ENCODE data around the gene OGFOD3.
"Not testable (repeated sequence)": the region's sequence is repeated elsewhere in the genome, so short reads cannot be mapped to it uniquely, and the experiment has no call there.

Gene OGFOD3

DNA sequence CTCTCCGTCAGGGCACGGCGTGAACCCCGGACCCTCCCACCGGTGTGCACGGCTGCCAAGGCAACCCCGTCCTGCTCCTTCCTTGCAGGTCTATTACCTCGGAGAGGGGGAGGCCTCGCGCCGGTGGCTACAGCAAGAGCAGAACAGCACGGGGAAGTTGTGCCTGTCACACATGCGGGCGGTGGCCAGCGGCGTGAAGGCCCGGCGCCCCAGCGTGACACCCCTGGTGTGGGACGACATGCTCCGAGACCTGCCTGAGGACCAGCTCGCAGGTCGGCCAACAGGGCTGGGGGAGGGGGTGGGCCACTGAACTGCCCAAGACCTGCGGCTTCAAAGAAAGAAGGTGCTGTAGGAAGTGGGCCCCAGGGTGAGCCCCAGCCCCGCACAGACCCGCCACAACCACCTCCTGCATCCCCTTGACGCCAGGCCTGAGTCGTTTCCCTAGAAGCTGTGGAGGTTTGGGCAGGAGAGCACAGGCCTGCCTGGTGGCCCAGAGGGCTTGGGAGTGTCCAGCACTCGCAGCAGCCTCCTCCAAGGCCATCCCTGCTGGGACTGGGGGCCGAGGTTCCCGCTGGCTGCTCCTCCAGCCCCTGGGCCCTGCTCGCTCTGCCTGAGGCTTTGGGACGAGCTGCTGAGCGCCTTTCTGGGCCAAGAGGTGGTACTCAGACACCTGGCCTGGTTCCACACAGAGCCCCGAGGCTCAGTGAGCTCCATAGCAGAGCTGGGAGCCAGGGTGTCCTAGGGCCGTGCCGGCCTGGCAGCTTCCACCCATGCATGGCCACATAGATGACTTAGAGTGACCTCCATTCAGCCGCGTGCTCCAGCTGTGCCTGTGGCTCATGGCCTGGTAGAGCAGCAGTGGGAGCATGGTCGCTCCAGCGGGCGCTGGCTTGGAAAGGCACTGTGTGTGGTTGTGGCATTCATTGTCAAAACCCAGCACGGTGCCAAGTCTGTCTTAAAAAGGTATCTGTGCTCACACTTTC is 17.5 kb upstream of the OGFOD3 start:
- in situ Hi-C loops (cut with MboI; ENCODE audit: low sequenced_read_pairs), result loop anchor here (25.0 kb wide), 1 partner anchor 101 kb away; no protein-coding TSS in a partner anchor

DNA sequence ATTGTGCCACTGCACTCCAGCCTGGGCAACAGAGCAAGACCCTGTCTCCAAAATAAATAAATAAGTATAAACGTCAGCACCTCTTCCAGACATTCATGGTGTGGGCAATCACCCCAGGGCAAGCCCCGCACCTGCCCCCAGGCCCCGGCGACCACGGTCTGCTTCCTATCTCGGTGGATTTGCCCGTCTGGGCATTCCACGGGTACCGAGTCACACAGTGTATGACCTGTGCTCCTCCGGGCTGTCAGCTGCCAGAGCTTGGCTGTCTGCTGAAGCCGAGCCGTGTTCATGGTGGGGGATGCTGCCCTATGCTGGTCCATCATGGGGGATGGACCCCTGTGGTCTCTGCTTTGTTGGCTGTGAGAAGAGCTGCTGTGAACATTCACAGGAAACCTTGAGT is 16.7 kb upstream of the OGFOD3 start:
- in situ Hi-C loops (cut with MboI; ENCODE audit: low sequenced_read_pairs), result loop anchor here (25.0 kb wide), 1 partner anchor 102 kb away; no protein-coding TSS in a partner anchor

DNA sequence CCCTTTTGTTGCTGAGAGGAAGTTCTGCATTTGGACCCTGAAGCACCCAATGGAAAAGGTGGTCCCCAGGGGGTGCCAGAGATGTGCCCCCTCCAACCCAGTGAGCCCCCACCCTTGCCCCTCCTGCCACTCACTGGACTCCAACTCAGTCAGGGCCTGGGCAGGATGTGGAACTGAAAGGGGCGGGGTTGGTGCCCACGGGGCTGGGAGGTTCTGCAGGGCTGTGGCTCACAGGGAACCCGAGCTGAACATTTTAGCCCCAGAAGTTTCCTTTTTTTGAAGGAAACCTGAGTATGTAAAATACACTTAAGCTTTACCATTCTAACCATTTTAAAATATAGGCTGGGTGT is 15.8 kb upstream of the OGFOD3 start:
- in situ Hi-C loops (cut with MboI; ENCODE audit: low sequenced_read_pairs), result loop anchor here (25.0 kb wide), 1 partner anchor 103 kb away; no protein-coding TSS in a partner anchor

DNA sequence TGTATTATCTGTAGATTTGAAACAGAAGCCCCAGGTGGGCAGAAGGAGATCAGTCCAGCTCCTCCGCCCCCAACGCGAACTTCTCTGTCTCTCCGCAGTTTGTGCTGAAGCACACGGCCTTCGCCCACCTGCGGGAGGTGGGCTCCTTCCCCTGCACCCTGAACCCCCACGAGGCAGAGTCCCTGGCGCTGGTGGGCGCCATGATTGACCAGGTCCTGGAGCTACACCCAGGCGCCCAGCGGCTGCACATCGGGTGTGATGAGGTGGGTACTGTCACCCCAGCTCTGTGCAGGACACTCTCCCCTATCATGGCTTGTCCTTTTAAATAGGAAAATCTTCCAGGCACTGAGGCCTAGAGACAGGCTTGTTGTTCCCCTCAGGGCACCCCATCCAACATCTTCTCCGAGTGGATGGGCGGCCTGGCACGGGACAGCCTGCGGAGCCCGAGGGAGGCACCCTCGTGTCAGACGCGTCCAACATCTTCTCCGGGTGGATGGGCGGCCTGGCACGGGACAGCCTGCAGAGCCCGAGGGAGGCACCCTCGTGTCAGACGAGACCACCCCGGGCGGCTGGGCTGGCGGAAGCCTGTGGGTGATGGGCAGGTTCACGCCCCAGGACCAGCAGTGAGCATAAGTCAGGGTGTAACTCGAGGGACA is 15.3 kb upstream of the OGFOD3 start:
- in situ Hi-C loops (cut with MboI; ENCODE audit: low sequenced_read_pairs), result loop anchor here (25.0 kb wide), 1 partner anchor 104 kb away; no protein-coding TSS in a partner anchor

DNA sequence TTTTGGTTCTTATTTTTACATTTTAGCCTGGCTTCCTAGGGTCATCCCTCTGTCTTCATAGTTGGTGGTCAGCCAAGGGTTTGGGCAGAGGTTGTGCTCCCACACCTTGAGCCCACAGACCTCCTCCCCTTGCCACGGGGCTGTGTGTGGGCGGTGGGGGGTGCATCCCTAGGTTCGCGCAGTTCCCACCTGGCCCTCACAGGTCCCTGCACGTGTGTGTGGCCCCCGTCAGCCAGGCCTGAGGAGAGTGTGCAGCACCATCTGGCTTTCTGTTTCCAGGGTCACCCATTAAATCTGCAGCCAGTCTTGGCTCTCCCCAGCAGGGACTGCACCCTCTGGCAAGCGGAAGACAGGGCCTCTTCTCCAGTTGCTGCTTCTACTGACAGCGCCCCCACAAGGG is 13.6 kb upstream of the OGFOD3 start:
- in situ Hi-C loops (cut with MboI; ENCODE audit: low sequenced_read_pairs), result loop anchor here (25.0 kb wide), 1 partner anchor 105 kb away; no protein-coding TSS in a partner anchor

DNA sequence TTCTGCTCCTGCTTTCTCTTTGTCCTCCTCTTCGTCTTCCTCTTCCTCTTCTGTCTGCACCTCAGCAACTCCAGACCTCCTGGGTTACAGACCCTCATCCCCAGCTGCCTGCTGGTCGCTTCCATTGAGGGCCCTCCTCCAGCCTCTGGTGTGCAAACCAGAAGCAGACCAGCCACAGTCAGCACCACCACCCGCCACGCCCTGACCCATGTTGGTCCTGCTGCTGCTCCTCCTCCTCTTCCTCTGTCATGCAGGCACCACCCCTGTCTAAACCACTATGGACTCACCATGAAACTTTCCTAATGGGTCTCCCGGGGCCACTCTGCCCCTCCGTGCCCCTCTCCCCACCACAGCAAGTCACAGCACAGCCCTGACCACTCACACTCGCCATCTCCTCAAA is 11.4 kb upstream of the OGFOD3 start:
- in situ Hi-C loops (cut with MboI; ENCODE audit: low sequenced_read_pairs), result loop anchor here (25.0 kb wide), 1 partner anchor 107 kb away; no protein-coding TSS in a partner anchor

DNA sequence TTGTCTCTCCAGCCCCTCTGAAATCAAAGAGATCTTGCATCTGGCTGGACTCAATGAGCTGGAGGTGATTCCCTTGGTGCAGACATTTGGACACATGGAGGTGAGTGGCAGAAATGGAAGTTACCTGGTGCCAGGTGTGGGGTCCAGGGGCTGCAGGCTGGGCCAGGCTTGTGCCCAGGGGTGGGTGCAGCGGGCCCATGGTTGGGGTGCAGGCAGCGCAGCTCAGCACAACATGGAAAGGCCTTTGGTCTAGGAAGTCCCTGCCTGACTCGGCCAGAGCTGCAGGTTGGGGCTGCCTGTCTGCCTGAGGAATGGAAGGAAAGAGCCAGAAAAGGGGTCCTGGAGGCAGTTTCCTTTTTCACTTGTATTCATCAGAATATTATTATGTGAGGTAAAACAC is 10.2 kb upstream of the OGFOD3 start:
- in situ Hi-C loops (cut with MboI; ENCODE audit: low sequenced_read_pairs), result loop anchor here (25.0 kb wide), 1 partner anchor 109 kb away; no protein-coding TSS in a partner anchor

DNA sequence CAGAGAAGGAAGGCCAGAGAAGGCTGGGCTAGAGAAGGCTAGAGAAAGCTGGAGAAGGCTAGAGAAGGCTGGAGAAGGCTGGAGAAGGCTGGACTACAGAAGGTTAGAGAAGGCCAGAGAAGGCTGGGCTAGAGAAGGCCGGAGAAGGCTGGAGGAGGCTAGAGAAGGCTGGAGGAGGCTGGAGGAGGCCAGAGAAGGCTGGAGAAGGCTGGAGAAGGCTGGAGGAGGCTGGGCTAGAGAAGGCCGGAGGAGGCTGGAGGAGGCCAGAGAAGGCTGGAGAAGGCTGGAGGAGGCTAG is 6.4 kb upstream of the OGFOD3 start:
- in situ Hi-C loops (cut with MboI; ENCODE audit: low sequenced_read_pairs), result loop anchor here (25.0 kb wide), 1 partner anchor 112 kb away; no protein-coding TSS in a partner anchor

DNA sequence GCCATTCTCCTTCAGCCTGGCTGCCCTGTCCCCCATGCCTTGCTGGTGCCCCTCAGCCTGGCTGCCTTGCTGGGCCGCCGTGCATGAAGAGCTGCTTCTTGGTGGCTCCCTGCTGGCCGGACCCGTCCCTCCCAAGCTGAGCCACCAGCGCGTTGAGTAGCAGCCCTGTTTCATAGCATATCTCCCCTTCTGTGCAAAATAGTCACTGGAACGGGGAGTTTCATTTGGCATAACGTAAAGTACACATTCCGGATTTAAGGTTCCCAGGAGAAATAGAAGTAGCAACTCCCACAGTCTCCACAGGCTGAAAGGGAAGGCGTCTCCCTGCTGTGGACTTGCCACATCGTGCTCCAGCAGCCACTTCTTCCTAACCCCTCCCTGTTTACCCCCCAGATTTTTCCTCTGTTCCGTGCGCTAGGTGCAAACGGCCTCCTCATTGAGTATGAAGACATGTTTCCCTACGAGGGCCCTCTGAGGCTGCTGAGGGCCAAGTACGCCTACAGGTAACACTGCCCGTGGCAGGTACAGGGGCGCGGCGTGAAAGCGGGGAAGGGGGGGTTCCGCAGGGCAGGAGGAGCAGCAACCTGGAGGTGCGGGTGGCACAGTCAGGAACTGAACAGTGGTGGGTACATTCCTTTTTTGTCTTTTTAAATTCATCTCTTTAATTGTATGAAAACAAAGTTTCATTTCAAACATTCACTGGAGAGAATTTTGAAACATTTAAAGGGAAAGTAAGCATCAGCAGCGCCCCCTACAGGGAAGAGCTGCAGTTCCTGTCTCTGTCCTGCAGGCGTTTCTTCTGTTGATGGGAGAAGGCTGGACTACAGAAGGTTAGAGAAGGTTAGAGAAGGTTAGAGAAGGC is 5.8 kb upstream of the OGFOD3 start:
- in situ Hi-C loops (cut with MboI; ENCODE audit: low sequenced_read_pairs), result no loop called here

DNA sequence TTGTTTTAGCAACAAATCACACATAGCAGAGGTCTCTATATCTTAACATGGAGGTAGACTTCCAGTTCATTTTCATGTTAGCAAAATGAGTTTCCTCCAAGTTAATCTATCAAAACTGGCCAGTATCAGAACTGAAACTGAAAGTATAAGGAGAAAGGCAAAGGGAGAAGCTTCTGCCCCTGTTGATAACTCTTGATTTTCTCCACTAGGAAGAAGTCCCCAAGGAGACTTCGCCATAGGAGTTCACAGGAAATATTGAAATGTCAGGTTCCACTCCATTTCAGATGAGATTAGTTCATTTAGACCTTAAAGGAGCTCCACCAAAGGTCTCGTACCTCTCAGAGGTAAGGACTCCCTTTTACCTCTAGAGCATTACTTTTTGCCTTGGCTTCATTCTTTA is 1.2 kb upstream of the OGFOD3 start:
- in situ Hi-C loops (cut with MboI; ENCODE audit: low sequenced_read_pairs), result no loop called here

DNA sequence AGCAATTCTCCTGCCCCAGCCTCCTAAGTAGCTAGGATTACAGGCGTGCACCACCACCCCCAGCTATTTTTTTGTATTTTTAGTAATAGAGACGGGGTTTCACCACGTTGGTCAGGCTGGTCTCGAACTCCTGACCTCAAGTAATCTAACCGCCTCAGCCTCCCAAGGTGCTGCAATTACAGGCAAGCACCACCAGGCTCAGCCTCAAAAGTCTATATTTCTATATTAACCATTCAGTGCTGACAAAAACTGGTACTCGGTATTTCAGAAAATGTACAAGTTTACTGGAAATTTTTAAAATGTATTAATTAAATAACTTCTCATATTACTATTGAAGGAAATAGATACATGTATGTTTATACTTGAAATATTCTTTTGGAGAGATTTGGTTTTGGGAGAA is 1.6 kb downstream of the OGFOD3 start:
- in situ Hi-C loops (cut with MboI; ENCODE audit: low sequenced_read_pairs), result no loop called here

DNA sequence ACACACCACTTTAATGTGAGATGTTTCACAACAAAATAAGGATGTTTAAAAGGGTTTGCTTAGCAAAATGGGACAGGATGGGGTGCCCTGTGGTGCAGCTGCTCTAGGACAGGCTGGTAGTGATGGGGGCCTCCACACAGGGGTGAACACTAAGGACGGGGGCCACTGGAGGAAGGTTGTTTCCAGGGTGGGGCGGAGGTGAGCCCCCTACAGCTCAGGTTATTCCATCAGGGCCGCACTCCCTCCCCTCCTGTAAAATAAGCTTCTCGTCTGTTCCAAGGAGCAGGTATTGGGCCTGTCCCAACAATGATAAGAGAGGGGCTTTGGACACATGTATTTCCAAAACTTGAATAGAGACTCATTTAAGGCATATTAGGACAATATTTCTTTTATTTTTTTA is 2.1 kb downstream of the OGFOD3 start:
- in situ Hi-C loops (cut with MboI; ENCODE audit: low sequenced_read_pairs), result no loop called here

DNA sequence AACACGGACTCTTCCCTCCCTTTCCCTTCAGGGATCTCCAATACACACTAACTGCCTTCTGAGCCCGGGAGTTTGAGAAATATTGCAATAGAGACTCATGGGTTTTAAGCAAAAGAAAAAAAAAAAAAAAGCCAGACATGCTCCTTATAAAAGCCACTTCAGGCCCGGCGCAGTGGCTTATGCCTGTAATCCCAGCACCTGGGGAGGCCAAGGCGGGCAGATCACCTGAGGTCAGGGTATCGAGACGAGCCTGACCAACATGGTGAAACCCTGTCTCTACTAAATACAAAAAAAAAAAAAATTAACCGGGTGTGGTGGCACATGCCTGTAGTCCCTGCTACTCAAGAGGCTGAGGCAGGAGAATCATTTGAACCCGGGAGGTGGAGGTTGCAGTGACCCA is 2.6 kb downstream of the OGFOD3 start:
- in situ Hi-C loops (cut with MboI; ENCODE audit: low sequenced_read_pairs), result no loop called here

DNA sequence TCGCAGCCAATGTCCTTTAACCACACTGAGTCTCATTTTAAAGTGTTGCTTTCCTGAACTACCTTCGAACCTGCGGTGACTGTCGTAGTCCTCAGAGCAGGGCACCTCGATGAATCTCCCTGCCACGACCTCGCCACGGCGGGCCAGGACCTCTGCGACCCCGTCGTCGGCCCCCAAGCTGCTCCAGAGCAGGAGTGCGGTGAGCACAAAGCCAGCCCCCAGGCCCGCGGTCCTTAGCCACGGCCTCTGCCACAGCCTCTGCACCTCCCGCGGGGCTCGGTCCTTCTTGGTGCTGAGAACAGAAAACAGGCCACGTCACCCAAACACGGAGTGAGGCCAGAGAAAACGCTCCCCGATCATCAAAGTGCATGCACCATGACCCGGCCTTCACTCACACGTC is 3.0 kb downstream of the OGFOD3 start:
- in situ Hi-C loops (cut with MboI; ENCODE audit: low sequenced_read_pairs), result no loop called here

DNA sequence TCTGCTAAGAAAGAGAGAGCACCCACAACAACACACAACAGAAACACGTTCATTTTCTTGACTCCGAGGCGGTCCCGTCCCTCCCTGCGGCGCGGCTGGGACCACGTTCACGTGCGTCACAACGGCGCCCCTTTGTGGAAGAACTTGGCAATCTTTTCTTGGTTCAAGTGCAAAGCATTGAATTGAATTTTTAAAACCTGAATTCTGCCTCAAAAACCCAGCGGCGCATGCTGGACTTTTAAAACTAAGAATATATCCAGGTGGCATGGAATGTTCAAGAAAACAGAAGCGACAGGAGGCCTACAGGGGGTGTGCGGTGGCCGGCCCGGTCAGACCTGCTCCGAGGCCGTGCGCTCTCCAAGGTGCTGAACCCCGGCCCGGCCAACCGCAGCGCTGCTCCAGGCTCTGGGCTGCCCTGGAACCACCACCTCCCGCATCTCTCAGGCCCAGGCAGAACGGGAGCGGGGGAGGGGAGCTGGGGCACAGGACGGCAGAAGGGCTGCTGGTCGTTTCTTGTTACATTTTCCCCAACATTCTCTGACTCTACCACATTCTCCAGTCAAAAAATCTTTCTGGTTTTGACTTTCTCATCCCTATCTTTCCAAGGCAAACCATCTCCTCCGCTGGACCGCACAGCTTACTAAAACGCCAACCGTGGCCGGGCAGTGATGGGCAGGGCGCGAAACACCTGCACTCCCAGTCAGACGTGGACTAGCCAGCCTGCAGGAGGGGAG is 3.7 kb downstream of the OGFOD3 start:
- in situ Hi-C loops (cut with MboI; ENCODE audit: low sequenced_read_pairs), result no loop called here

DNA sequence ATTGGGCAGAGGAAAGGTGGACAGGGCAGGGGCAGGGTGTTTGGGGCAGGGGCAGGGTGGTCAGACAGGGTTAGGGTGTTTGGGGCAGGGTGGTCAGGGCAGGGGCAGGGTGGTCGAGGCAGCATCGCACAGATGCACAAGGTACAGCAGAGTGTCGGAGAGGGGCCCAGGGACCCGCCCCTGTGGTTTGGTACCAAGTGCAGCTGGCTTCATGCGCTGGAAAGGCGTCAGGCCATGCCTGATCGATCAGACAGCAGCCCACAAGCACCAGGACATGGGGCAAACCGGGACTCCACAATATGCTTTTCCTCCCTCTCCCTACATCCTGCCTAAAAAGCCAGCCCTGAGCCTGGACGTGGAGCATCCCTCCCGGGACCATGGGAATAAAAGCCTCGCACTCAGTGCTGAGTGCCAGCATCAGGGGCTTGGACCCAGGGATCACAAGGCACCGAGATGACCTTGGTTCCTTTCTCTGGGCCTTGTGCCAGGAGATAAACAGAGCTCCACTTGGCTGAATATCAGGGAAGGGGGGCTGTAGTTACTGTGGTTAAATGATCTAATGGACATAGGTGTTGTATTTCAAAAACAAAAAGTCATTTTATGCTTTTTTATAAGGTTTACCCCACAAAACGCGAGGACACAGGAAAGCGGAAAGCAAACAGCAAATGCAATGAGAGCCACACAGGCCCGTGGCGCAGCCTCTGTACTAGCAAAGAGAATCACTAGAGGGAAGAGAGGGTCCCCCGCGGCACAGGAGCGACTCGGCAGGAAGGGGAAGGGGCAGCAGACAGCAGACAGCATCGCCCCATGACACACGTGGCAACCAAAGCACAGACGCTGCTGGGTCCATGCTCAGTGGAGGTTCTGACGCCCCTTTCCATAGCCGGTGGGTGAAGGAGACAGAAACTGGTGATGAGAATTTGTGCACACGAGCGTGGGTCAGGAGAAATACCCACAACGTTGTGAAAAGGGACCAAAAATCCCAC is 5.6 kb downstream of the OGFOD3 start:
- in situ Hi-C loops (cut with MboI; ENCODE audit: low sequenced_read_pairs), result no loop called here

DNA sequence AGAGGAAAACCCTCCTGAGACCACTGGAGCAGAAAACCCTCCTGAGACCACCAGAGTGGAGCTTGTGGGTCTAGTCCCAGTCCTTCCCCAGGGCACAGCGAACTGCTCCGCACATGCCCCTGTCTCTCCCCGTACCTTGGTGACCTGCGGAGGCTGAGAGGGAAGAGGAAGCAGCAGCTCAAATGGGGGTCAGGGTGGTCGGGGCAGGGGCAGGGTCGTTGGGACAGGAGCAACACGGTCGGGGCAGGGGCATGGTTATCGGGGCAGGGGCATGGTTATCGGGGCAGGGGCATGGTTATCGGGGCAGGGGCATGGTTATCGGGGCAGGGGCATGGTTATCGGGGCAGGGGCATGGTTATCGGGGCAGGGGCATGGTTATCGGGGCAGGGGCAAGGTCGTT is 6.3 kb downstream of the OGFOD3 start:
- in situ Hi-C loops (cut with MboI; ENCODE audit: low sequenced_read_pairs), result not testable (repeated sequence)

DNA sequence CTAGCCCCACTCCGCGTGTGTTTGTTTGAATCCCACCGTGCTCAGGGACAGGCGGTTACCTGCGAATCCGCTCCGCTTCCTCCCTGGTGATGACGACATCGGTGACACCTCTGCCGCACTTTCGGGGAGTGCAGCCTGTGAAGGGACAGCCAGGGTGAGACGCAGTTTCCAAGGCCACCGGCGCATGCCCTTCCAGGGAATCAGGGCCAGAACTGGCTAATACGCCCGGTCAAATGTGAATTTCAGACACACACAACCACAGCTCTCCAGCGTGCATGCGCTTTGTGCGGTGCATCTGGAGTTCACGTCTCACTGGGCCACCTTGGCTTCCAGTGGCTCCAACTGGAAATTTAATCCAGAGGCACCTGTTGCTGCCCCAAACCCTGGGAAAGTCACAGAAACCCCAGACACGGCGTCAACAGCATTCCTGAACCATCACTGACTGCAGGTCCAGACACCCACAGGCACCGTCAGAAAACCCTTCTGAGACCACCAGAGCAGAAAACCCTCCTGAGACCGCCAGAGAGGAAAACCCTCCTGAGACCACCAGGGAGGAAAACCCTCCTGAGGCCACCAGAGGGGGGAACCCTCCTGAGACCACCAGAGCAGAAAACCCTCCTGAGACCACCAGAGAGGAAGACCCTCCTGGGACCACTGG is 6.9 kb downstream of the OGFOD3 start:
- in situ Hi-C loops (cut with MboI; ENCODE audit: low sequenced_read_pairs), result no loop called here

Data from HL-60/S4 treated with retinoic acid at 250 ng/mL for 4 days and 3 days (cell line).